Measurements from ENCODE around the gene PEAK1.

DNA sequence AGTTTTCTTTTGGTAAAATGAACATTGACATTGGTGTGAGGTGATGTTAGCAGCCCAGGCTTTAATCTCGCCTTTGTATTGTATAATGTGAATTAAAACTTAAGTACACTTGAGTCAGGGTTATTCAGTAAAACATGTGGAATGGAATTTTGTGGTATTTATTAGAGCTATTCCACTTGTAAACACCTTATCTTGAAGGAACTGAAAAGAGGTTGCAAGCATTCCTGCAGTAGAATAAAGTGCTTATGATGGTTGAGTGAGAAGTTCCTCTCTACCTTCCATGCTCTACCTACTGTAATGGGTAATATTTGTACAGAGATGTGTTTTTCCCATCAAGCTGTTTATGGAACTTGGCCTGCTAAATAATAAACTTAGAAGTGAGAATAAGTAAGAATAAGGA is 36.8 kb upstream of the PEAK1 start:
- TF ChIP-seq EZH2 (IDR thresholded peaks at IDR 0.05; ENCODE audit: borderline replicate concordance, low read depth, low read length, poor library complexity, severe bottlenecking): no peak
- no peak for TF ChIP-seq CTCF (conservative IDR thresholded peaks at IDR 0.05; ENCODE audit: low read depth, low read length)
